Left ventricle myocardium inferior (tissue), 1 donor: Measurements from ENCODE around the gene CACNG6. TPM values are rescaled to one million over a fixed set of nuclear protein-coding genes. Genes with fewer than 3 reads are reported as not detected.

Source experiments
- DNase-seq: peaks from one replicate; pipeline ENCODE4 v3.0.0-alpha.2; 2020
- H3K27ac ChIP-seq: fragments of 200-600 bp; replicated peaks from 2 replicates; pipeline ENCODE4 v1.8.0; 2021
- H3K27me3 ChIP-seq: fragments of 200-600 bp; 2 replicates; pipeline ENCODE4 v1.8.0; 2021; ENCODE audit warnings: low read depth
- H3K36me3 ChIP-seq: fragments of 200-600 bp; 2 replicates; pipeline ENCODE4 v1.8.0; 2021
- H3K4me1 ChIP-seq: fragments of 200-600 bp; 2 replicates; pipeline ENCODE4 v1.8.0; 2021
- H3K4me3 ChIP-seq: fragments of 200-600 bp; 2 replicates; pipeline ENCODE4 v1.8.0; 2021; ENCODE audit warnings: mild to moderate bottlenecking, moderate library complexity
- H3K9me3 ChIP-seq: fragments of 200-600 bp; replicated peaks from 2 replicates; pipeline ENCODE4 v1.8.0; 2021
- intact Hi-C: fragments of 100-400 bp; cut with micrococcal nuclease; formaldehyde crosslinking; loops from one replicate; pipeline ENCODE4 v1.11.0; 2022
- long read RNA-seq: library from polyadenylated mRNA; unstranded; transcript quantifications from one replicate; pipeline ENCODE4 v2.0.0, GENCODE V29; 2021
- total RNA-seq: library from RNA; stranded (reverse); fragmentation: NEBNext Ultra II Directional; extraction: Animal tissue kit (Norgen Biotek cat#: 25700); gene quantifications from one replicate; pipeline ENCODE4 v1.2.1, GENCODE V29; 2021
- TF ChIP-seq, protein P1 (sequence below): fragments of 200-600 bp; IDR thresholded peaks from 2 replicates; pipeline ENCODE4 v1.8.0; 2021; ENCODE audit warnings: antibody characterized with exemption, mild to moderate bottlenecking, borderline replicate concordance
- donor health status: DM: no; HTN: yes; CAD: no; lungs with severe emphysema.

The CACNG6 gene
- not detected for total RNA-seq
- long read RNA-seq: 0 reads

GRCh38 chr19:53991224-53992113, at the start of gene CACNG6:
Gene CACNG6 (plus strand): TSS chr19:53991637. CDS start chr19:53992878, 1,241 bp downstream.
- no peak within 1 kb of the TSS for H3K27ac ChIP-seq
- intact Hi-C loops: no loop called here
- H3K4me3 ChIP-seq: peak within 1 kb of the TSS; percentile 54
- H3K36me3 ChIP-seq: no peaks in the 10 kb centered on the region
- TF ChIP-seq, protein P1, sequence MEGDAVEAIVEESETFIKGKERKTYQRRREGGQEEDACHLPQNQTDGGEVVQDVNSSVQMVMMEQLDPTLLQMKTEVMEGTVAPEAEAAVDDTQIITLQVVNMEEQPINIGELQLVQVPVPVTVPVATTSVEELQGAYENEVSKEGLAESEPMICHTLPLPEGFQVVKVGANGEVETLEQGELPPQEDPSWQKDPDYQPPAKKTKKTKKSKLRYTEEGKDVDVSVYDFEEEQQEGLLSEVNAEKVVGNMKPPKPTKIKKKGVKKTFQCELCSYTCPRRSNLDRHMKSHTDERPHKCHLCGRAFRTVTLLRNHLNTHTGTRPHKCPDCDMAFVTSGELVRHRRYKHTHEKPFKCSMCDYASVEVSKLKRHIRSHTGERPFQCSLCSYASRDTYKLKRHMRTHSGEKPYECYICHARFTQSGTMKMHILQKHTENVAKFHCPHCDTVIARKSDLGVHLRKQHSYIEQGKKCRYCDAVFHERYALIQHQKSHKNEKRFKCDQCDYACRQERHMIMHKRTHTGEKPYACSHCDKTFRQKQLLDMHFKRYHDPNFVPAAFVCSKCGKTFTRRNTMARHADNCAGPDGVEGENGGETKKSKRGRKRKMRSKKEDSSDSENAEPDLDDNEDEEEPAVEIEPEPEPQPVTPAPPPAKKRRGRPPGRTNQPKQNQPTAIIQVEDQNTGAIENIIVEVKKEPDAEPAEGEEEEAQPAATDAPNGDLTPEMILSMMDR: no peak
- DNase-seq: no peak
- peaks cover 84% of the 10 kb centered on the region for H3K27me3 ChIP-seq
- H3K4me1 ChIP-seq: peaks cover 6% of the 10 kb centered on the region
- H3K9me3 ChIP-seq: no peaks in the 10 kb centered on the region

- no peaks in the 10 kb centered on the region for H3K36me3 ChIP-seq
- H3K27ac ChIP-seq: no peak overlapping the region
- H3K27me3 ChIP-seq: peaks cover 97% of the 10 kb centered on the region
- intact Hi-C loops: no loop called here
- no peak overlapping the region for H3K4me3 ChIP-seq
- DNase-seq: no peak
- TF ChIP-seq, protein P1: no peak
- H3K9me3 ChIP-seq: peaks cover 10% of the 10 kb centered on the region
- H3K4me1 ChIP-seq: no peaks in the 10 kb centered on the region
These were observed 49.2 kb upstream of the CACNG6 start for GRCh38 chr19:53942001-53942786.

GRCh38 chr19:53944416-53944815, 47.0 kb upstream of the CACNG6 start:
- H3K4me1 ChIP-seq: no peaks in the 10 kb centered on the region
- TF ChIP-seq, protein P1: no peak
- intact Hi-C loops: no loop called here
- DNase-seq: no peak
- peaks cover 98% of the 10 kb centered on the region for H3K27me3 ChIP-seq
- no peak overlapping the region for H3K4me3 ChIP-seq
- H3K27ac ChIP-seq: no peak overlapping the region
- no peaks in the 10 kb centered on the region for H3K36me3 ChIP-seq
- H3K9me3 ChIP-seq: peaks cover 8% of the 10 kb centered on the region

DNA sequence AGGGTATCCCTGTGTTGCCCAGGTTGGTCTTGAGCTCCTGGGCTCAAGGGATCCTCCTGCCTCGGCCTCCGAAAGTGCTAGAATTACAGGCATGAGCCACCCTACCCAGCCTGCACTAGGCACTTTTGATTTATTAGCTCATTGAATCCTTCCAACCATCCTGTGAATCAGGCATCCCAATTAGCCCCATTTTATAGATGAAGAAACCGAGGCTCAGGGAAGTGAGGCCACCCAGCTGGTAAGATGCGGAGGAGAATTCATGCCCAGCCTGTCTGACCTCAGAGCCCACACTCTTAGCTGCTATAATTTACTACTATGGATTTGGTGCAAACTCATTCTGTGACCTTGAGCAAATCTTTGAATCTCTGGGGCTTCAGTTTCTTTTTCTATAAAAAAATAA, 46.5 kb upstream of the CACNG6 start:
- H3K4me1 ChIP-seq: no peaks in the 10 kb centered on the region
- H3K4me3 ChIP-seq: no peak overlapping the region
- H3K9me3 ChIP-seq: peaks cover 2% of the 10 kb centered on the region
- H3K27ac ChIP-seq: no peak overlapping the region
- H3K27me3 ChIP-seq: peaks cover 98% of the 10 kb centered on the region
- intact Hi-C loops: no loop called here
- DNase-seq: no peak
- TF ChIP-seq, protein P1: no peak
- no peaks in the 10 kb centered on the region for H3K36me3 ChIP-seq

DNA sequence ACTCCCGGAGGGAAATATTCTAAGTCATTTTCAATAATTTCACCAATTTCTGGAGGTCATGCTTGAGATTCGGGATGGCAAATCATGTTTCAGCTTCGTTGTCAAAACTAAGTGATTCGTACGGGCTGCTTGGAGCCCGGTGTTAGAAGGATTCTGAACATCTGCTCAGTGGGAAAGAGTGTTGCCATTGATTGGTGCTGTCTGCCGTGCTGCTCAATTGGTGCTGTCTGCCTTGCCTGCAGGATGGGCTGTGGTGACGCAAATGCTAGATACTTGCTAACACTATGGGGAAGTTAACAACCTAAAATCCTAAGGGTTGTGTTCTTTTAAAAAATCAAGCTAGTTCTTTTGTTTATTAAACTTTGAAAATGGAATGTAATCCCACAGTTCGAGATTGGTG, 46.0 kb upstream of the CACNG6 start:
- TF ChIP-seq, protein P1: no peak
- Histone ChIP-seq H3K27me3 (peaks cover 96% of the 10 kb centered on the region), H3K27ac (no peak overlapping the region), H3K36me3 (no peaks in the 10 kb centered on the region), H3K4me1 (no peaks in the 10 kb centered on the region), H3K9me3 (no peaks in the 10 kb centered on the region), H3K4me3 (no peak overlapping the region)
- DNase-seq: no peak
- intact Hi-C loops: no loop called here
